ENCODE measurements around the gene CDH4. TPM values are rescaled to one million over a fixed set of nuclear protein-coding genes. Genes with fewer than 3 reads are reported as not detected.

CDH4 gene
- total RNA-seq, 4 donors from 2014 or later: under 0.01 to 0.56 (median 0.19) TPM; not detected in 1

- ATAC-seq (ENCODE audit: low FRiP score) (no peak), DNase-seq (ENCODE audit: low spot score) (no peak)
- TF ChIP-seq, protein P1, sequence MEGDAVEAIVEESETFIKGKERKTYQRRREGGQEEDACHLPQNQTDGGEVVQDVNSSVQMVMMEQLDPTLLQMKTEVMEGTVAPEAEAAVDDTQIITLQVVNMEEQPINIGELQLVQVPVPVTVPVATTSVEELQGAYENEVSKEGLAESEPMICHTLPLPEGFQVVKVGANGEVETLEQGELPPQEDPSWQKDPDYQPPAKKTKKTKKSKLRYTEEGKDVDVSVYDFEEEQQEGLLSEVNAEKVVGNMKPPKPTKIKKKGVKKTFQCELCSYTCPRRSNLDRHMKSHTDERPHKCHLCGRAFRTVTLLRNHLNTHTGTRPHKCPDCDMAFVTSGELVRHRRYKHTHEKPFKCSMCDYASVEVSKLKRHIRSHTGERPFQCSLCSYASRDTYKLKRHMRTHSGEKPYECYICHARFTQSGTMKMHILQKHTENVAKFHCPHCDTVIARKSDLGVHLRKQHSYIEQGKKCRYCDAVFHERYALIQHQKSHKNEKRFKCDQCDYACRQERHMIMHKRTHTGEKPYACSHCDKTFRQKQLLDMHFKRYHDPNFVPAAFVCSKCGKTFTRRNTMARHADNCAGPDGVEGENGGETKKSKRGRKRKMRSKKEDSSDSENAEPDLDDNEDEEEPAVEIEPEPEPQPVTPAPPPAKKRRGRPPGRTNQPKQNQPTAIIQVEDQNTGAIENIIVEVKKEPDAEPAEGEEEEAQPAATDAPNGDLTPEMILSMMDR (IDR thresholded peaks at IDR 0.05): no peak
These were observed 667.8 kb downstream of the CDH4 start for GRCh38 chr20:61919675-61920365.

DNA sequence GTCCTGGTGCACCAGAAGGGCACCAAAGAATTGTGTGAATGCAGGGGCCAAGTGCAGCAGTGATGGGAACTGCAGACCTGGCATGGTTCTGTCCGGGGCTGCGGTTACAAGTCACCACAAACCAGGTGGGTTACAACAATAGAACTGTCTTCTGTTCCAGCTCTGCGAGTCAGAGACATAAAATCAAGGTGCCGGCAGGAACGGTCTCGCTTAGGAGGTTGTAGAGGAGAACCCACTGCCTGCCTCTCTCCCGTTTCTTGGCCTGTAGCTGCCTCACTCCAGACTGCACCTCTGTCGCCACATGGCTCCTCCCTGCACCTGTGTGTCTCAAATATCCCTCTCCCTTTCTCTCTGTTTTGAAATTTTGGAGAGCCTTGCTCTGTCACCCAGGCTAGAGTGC lies 670.4 kb downstream of the CDH4 start:
- DNase-seq (ENCODE audit: low spot score): no peak
- no peak for ATAC-seq (ENCODE audit: low FRiP score)
- TF ChIP-seq, protein P1 (IDR thresholded peaks at IDR 0.05): no peak

DNA sequence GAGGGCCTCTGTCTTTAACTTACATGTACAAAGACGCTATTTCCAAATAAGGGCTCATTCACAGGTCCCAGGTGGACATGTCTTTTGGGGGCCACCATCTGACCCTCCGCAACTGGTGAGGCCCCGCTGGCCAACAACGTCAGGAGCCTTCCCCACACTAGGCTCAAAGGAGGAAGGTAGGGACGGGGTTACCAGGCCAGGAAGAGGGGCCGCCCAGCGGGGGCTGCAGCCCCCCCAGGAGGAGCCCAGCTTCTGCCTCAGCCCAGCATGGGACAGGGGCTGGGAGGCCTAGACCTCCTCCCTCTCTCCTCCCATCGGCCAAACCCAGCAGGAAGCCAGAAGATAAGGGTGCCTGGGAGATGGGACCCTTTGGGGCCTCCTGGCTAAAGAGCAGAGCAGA lies 670.9 kb downstream of the CDH4 start:
- DNase-seq (ENCODE audit: low spot score): no peak
- TF ChIP-seq, protein P1 (IDR thresholded peaks at IDR 0.05): no peak
- ATAC-seq (ENCODE audit: low FRiP score): no peak

GRCh38 chr20:61923371-61924166 lies 671.5 kb downstream of the CDH4 start:
- TF ChIP-seq, protein P1 (IDR thresholded peaks at IDR 0.05): no peak
- DNase-seq (ENCODE audit: low spot score) (no peak), ATAC-seq (ENCODE audit: low FRiP score) (no peak)

- ATAC-seq (ENCODE audit: low FRiP score) (no peak), DNase-seq (ENCODE audit: low spot score) (no peak)
- TF ChIP-seq, protein P1 (IDR thresholded peaks at IDR 0.05): no peak
These were observed 672.3 kb downstream of the CDH4 start for GRCh38 chr20:61924211-61924857.

- DNase-seq (ENCODE audit: low spot score) (no peak), ATAC-seq (ENCODE audit: low FRiP score) (no peak)
- TF ChIP-seq, protein P1 (IDR thresholded peaks at IDR 0.05): no peak
These were observed 672.9 kb downstream of the CDH4 start for GRCh38 chr20:61924858-61925554.
